Measurements from ENCODE around the gene PML. TPM values are rescaled to one million over a fixed set of nuclear protein-coding genes. Genes with fewer than 3 reads are reported as not detected.
"Not testable (repeated sequence)": the region's sequence is repeated elsewhere in the genome, so short reads cannot be mapped to it uniquely, and the experiment has no call there.

The PML gene
- total and polyA plus RNA-seq, 5 experiments from 2014 or later, result 12.2 to 57.9 (median 26.9) TPM

GRCh38 chr15:74046275-74046674, 51.8 kb downstream of the PML start:
- DNase-seq (peak in 1 of 10 donors; percentile 35), ATAC-seq (no peak)
- H3K4me1 Mint-ChIP-seq, result peaks cover 6 to 27% (median 21%) of the 10 kb centered on the region in 4 donors
- peak overlapping the region in 4 of 10 donors; percentile 24 to 83 (median 29) for H3K27ac Mint-ChIP-seq
- H3K4me3 Mint-ChIP-seq, result peak overlapping the region in 1 of 10 donors; percentile 50
- POLR2A ChIA-PET, result no interaction called here
- no peaks in the 10 kb centered on the region for H3K27me3 Mint-ChIP-seq
- no peaks in the 10 kb centered on the region for H3K9me3 Mint-ChIP-seq
- H3K36me3 Mint-ChIP-seq, result peaks cover 0 to 15% (median 0%) of the 10 kb centered on the region in 3 donors

GRCh38 chr15:74050127-74050526, 55.6 kb downstream of the PML start:
- DNase-seq (peak in 1 of 10 donors; percentile 11), ATAC-seq (no peak)
- Mint-ChIP-seq H3K27ac (peak overlapping the region in 5 of 10 donors; percentile 19 to 93 (median 62)), H3K4me1 (peaks cover 11 to 41% (median 35%) of the 10 kb centered on the region in 4 donors), H3K4me3 (no peak overlapping the region), H3K9me3 (no peaks in the 10 kb centered on the region), H3K36me3 (peaks cover 0 to 6% (median 0%) of the 10 kb centered on the region in 3 donors), H3K27me3 (no peaks in the 10 kb centered on the region)
- POLR2A ChIA-PET, result interaction anchor here (2.4 kb wide), 1 partner anchor 76 kb away, joined by 9 read pairs; no protein-coding TSS in a partner anchor

- DNase-seq (peak in 1 of 10 donors; percentile 35), ATAC-seq (no peak)
- H3K4me1 Mint-ChIP-seq, result peaks cover 9 to 37% (median 35%) of the 10 kb centered on the region in 4 donors
- peak overlapping the region in 3 of 10 donors; percentile 0 to 73 (median 20) for H3K27ac Mint-ChIP-seq
- H3K9me3 Mint-ChIP-seq, result no peaks in the 10 kb centered on the region
- no peak overlapping the region for H3K4me3 Mint-ChIP-seq
- POLR2A ChIA-PET, result no interaction called here
- H3K36me3 Mint-ChIP-seq, result peaks cover 0 to 2% (median 0%) of the 10 kb centered on the region in 3 donors
- H3K27me3 Mint-ChIP-seq, result no peaks in the 10 kb centered on the region
These were observed 56.2 kb downstream of the PML start for GRCh38 chr15:74050556-74051234.

- H3K36me3 Mint-ChIP-seq, result not testable (repeated sequence)
- H3K4me1 Mint-ChIP-seq, result peaks cover 9 to 35% (median 33%) of the 10 kb centered on the region in 4 donors
These were observed 58.0 kb downstream of the PML start for GRCh38 chr15:74052271-74053260.

GRCh38 chr15:74053517-74053916, 59.0 kb downstream of the PML start:
- ATAC-seq (no peak), DNase-seq (peak in 1 of 10 donors; percentile 23)
- peak overlapping the region in 1 of 10 donors; percentile 25 for H3K27ac Mint-ChIP-seq
- H3K27me3 Mint-ChIP-seq, result no peaks in the 10 kb centered on the region
- peaks cover 0 to 5% (median 4%) of the 10 kb centered on the region in 3 donors for H3K36me3 Mint-ChIP-seq
- H3K9me3 Mint-ChIP-seq, result no peaks in the 10 kb centered on the region
- peaks cover 5 to 27% (median 25%) of the 10 kb centered on the region in 4 donors for H3K4me1 Mint-ChIP-seq
- H3K4me3 Mint-ChIP-seq, result peak overlapping the region in 1 of 10 donors; percentile 12
- POLR2A ChIA-PET, result no interaction called here

More at GRCh38 chr15:74052271-74053260, 58.0 kb downstream of the PML start:
- DNase-seq, result peak in 1 of 10 donors; percentile 35
- H3K27me3 Mint-ChIP-seq, POLR2A ChIA-PET, H3K9me3 Mint-ChIP-seq, H3K27ac Mint-ChIP-seq, ATAC-seq, H3K4me3 Mint-ChIP-seq: not testable (repeated sequence)

- Mint-ChIP-seq H3K9me3 (no peaks in the 10 kb centered on the region), H3K36me3 (peaks cover 0 to 6% (median 5%) of the 10 kb centered on the region in 3 donors), H3K4me1 (peaks cover 5 to 27% (median 24%) of the 10 kb centered on the region in 4 donors), H3K4me3 (peak overlapping the region in 6 of 10 donors; percentile 26 to 62 (median 34)), H3K27ac (peak overlapping the region in 5 of 10 donors; percentile 4 to 83 (median 44)), H3K27me3 (no peaks in the 10 kb centered on the region)
- DNase-seq (peak; percentile 46 to 84 (median 64)), ATAC-seq (peak; percentile 99)
- POLR2A ChIA-PET, result interaction anchor here (0.9 kb wide), 1 partner anchor 266 kb away, joined by 3 read pairs; no protein-coding TSS in a partner anchor
These were observed 59.5 kb downstream of the PML start for GRCh38 chr15:74053941-74054529.

GRCh38 chr15:74055804-74056203, 61.3 kb downstream of the PML start:
- no peak overlapping the region for H3K4me3 Mint-ChIP-seq
- H3K9me3 Mint-ChIP-seq, result no peaks in the 10 kb centered on the region
- H3K36me3 Mint-ChIP-seq, result peaks cover 0 to 6% (median 5%) of the 10 kb centered on the region in 3 donors
- H3K4me1 Mint-ChIP-seq, result peaks cover 15 to 34% (median 28%) of the 10 kb centered on the region in 4 donors
- POLR2A ChIA-PET, result no interaction called here
- peaks cover 0 to 2% (median 0%) of the 10 kb centered on the region in 5 donors for H3K27me3 Mint-ChIP-seq
- no peak for ATAC-seq
- DNase-seq, result peak in 1 of 10 donors; percentile 34
- no peak overlapping the region for H3K27ac Mint-ChIP-seq

- H3K36me3 Mint-ChIP-seq, H3K4me3 Mint-ChIP-seq, H3K9me3 Mint-ChIP-seq, POLR2A ChIA-PET, H3K27ac Mint-ChIP-seq, ATAC-seq, H3K27me3 Mint-ChIP-seq: not testable (repeated sequence)
- peak in 1 of 10 donors; percentile 37 for DNase-seq
- H3K4me1 Mint-ChIP-seq, result peaks cover 15 to 34% (median 27%) of the 10 kb centered on the region in 4 donors
These were observed 61.8 kb downstream of the PML start for GRCh38 chr15:74056330-74056729.

GRCh38 chr15:74059050-74059833, 64.7 kb downstream of the PML start:
- H3K9me3 Mint-ChIP-seq, H3K27me3 Mint-ChIP-seq, POLR2A ChIA-PET, H3K36me3 Mint-ChIP-seq: not testable (repeated sequence)
- DNase-seq (peak in 2 of 10 donors; percentile 20 to 27), ATAC-seq (peak in 1 of 2 donors; percentile 54)
- Mint-ChIP-seq H3K4me1 (peaks cover 11 to 26% (median 20%) of the 10 kb centered on the region in 4 donors), H3K4me3 (peak overlapping the region in 5 of 10 donors; percentile 1 to 55 (median 14)), H3K27ac (peak overlapping the region in 3 of 10 donors; percentile 7 to 86 (median 19))

- Mint-ChIP-seq H3K27me3 (peaks cover 0 to 3% (median 2%) of the 10 kb centered on the region in 5 donors), H3K4me3 (no peak overlapping the region), H3K36me3 (peaks cover 0 to 6% (median 5%) of the 10 kb centered on the region in 3 donors), H3K9me3 (no peaks in the 10 kb centered on the region), H3K27ac (peak overlapping the region in 2 of 10 donors; percentile 7 to 86), H3K4me1 (peaks cover 10 to 21% (median 14%) of the 10 kb centered on the region in 4 donors)
- POLR2A ChIA-PET, result no interaction called here
- ATAC-seq, result no peak
- peak in 1 of 10 donors; percentile 18 for DNase-seq
These were observed 65.7 kb downstream of the PML start for GRCh38 chr15:74060251-74060650.

- no peak for ATAC-seq
- DNase-seq, result no peak
- Mint-ChIP-seq H3K27me3 (peaks cover 0 to 3% (median 2%) of the 10 kb centered on the region in 5 donors), H3K36me3 (peaks cover 0 to 6% (median 5%) of the 10 kb centered on the region in 3 donors), H3K4me1 (peaks cover 10 to 21% (median 14%) of the 10 kb centered on the region in 4 donors), H3K4me3 (no peak overlapping the region), H3K27ac (no peak overlapping the region), H3K9me3 (no peaks in the 10 kb centered on the region)
- POLR2A ChIA-PET, result no interaction called here
These were observed 67.7 kb downstream of the PML start for GRCh38 chr15:74062236-74062635.
